K562 (cell line): ENCODE measurements around the gene CNTNAP4.

Experiments used
- CHCHD3 ChIP-seq: fragments of 250-450 bp; sonication (Bioruptor Pico); IDR thresholded peaks from 2 replicates; pipeline ENCODE4 v2.1.2; 2022; ENCODE audit warnings: mild to moderate bottlenecking
- GTF2A2 ChIP-seq: IDR thresholded peaks from 2 replicates; pipeline ENCODE4 v1.6.1; 2016; ENCODE audit warnings: mild to moderate bottlenecking, missing genetic modification characterization, missing compliant biosample characterization
- KLF16 ChIP-seq: IDR thresholded peaks from 2 replicates; pipeline ENCODE4 v1.6.1; 2016; ENCODE audit warnings: antibody characterized with exemption
- MAFK ChIP-seq: IDR thresholded peaks from 2 replicates; pipeline ENCODE4 v1.6.1; 2011; ENCODE audit warnings: low read length, improper control_type of control experiment
- POLR2A ChIP-seq: fragments of 450-650 bp; conservative IDR thresholded peaks from 2 replicates; pipeline ENCODE4 v1.6.1; 2016
- POLR3G ChIP-seq: IDR thresholded peaks from 2 replicates; pipeline ENCODE4 v1.6.1; 2011; ENCODE audit not compliant: insufficient read length, insufficient replicate concordance; ENCODE audit errors: extremely low read depth
- SMC3 ChIP-seq: conservative IDR thresholded peaks from 2 replicates; pipeline ENCODE4 v1.6.1; 2011; ENCODE audit warnings: low read depth, low read length, improper control_type of control experiment; ENCODE audit not compliant: insufficient read depth
- ZNF239 ChIP-seq: fragments of 250-450 bp; sonication (Bioruptor Pico); IDR thresholded peaks from 2 replicates; pipeline ENCODE4 v1.4.0; 2020; ENCODE audit warnings: mild to moderate bottlenecking
- ZNF354B ChIP-seq: fragments of 250-450 bp; sonication (Bioruptor Pico); IDR thresholded peaks from 2 replicates; pipeline ENCODE4 v1.4.0; 2020
- TF ChIP-seq, protein P1 (sequence below): fragments of 450-650 bp; IDR thresholded peaks from 2 replicates; pipeline ENCODE4 v1.6.1; 2018; ENCODE audit warnings: mild to moderate bottlenecking, low read depth; ENCODE audit not compliant: partially characterized antibody
- TF ChIP-seq, protein P2 (sequence below): fragments of 200-600 bp; sonication (generic); IDR thresholded peaks from one replicate; pipeline ENCODE4 v1.6.1; 2012; ENCODE audit warnings: mild to moderate bottlenecking, low read depth, low read length, inconsistent platforms
- TF ChIP-seq, protein P3 (sequence below): fragments of 450-650 bp; formaldehyde crosslinking; IDR thresholded peaks from 2 replicates; pipeline ENCODE4 v1.4.0; 2022; ENCODE audit warnings: mild to moderate bottlenecking, moderate library complexity
- TF ChIP-seq, protein P4 (sequence below): fragments of 450-650 bp; formaldehyde crosslinking; IDR thresholded peaks from 2 replicates; pipeline ENCODE4 v1.4.0; 2020; ENCODE audit warnings: mild to moderate bottlenecking, moderate library complexity
- TF ChIP-seq, protein P5 (sequence below): IDR thresholded peaks from 2 replicates; pipeline ENCODE4 v1.6.1; 2011; ENCODE audit not compliant: insufficient read length; ENCODE audit errors: extremely low read depth

DNA sequence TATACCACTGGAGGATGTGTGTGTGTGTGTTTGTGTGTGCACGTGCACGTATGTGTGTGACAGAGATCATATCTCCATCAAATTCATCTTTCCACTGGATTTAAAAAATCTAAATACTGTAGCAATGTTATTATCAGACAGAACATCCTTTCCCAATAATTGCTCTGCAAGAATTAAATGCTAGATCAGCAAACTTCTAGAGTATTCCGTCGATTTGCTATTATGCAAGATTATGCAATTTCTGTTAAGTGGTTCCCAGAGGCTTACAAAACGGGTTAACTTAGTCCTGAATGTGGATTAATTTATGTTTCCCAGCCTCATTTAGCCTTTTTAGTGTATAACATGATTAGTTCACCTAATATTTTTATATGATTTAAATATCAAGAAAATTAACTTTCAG is 44.5 kb upstream of the CNTNAP4 start:
- TF ChIP-seq, protein P1, sequence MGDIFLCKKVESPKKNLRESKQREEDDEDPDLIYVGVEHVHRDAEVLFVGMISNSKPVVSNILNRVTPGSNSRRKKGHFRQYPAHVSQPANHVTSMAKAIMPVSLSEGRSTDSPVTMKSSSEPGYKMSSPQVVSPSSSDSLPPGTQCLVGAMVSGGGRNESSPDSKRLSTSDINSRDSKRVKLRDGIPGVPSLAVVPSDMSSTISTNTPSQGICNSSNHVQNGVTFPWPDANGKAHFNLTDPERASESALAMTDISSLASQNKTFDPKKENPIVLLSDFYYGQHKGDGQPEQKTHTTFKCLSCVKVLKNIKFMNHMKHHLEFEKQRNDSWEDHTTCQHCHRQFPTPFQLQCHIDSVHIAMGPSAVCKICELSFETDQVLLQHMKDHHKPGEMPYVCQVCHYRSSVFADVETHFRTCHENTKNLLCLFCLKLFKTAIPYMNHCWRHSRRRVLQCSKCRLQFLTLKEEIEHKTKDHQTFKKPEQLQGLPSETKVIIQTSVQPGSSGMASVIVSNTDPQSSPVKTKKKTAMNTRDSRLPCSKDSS, result no peak
- TF ChIP-seq, protein P2, sequence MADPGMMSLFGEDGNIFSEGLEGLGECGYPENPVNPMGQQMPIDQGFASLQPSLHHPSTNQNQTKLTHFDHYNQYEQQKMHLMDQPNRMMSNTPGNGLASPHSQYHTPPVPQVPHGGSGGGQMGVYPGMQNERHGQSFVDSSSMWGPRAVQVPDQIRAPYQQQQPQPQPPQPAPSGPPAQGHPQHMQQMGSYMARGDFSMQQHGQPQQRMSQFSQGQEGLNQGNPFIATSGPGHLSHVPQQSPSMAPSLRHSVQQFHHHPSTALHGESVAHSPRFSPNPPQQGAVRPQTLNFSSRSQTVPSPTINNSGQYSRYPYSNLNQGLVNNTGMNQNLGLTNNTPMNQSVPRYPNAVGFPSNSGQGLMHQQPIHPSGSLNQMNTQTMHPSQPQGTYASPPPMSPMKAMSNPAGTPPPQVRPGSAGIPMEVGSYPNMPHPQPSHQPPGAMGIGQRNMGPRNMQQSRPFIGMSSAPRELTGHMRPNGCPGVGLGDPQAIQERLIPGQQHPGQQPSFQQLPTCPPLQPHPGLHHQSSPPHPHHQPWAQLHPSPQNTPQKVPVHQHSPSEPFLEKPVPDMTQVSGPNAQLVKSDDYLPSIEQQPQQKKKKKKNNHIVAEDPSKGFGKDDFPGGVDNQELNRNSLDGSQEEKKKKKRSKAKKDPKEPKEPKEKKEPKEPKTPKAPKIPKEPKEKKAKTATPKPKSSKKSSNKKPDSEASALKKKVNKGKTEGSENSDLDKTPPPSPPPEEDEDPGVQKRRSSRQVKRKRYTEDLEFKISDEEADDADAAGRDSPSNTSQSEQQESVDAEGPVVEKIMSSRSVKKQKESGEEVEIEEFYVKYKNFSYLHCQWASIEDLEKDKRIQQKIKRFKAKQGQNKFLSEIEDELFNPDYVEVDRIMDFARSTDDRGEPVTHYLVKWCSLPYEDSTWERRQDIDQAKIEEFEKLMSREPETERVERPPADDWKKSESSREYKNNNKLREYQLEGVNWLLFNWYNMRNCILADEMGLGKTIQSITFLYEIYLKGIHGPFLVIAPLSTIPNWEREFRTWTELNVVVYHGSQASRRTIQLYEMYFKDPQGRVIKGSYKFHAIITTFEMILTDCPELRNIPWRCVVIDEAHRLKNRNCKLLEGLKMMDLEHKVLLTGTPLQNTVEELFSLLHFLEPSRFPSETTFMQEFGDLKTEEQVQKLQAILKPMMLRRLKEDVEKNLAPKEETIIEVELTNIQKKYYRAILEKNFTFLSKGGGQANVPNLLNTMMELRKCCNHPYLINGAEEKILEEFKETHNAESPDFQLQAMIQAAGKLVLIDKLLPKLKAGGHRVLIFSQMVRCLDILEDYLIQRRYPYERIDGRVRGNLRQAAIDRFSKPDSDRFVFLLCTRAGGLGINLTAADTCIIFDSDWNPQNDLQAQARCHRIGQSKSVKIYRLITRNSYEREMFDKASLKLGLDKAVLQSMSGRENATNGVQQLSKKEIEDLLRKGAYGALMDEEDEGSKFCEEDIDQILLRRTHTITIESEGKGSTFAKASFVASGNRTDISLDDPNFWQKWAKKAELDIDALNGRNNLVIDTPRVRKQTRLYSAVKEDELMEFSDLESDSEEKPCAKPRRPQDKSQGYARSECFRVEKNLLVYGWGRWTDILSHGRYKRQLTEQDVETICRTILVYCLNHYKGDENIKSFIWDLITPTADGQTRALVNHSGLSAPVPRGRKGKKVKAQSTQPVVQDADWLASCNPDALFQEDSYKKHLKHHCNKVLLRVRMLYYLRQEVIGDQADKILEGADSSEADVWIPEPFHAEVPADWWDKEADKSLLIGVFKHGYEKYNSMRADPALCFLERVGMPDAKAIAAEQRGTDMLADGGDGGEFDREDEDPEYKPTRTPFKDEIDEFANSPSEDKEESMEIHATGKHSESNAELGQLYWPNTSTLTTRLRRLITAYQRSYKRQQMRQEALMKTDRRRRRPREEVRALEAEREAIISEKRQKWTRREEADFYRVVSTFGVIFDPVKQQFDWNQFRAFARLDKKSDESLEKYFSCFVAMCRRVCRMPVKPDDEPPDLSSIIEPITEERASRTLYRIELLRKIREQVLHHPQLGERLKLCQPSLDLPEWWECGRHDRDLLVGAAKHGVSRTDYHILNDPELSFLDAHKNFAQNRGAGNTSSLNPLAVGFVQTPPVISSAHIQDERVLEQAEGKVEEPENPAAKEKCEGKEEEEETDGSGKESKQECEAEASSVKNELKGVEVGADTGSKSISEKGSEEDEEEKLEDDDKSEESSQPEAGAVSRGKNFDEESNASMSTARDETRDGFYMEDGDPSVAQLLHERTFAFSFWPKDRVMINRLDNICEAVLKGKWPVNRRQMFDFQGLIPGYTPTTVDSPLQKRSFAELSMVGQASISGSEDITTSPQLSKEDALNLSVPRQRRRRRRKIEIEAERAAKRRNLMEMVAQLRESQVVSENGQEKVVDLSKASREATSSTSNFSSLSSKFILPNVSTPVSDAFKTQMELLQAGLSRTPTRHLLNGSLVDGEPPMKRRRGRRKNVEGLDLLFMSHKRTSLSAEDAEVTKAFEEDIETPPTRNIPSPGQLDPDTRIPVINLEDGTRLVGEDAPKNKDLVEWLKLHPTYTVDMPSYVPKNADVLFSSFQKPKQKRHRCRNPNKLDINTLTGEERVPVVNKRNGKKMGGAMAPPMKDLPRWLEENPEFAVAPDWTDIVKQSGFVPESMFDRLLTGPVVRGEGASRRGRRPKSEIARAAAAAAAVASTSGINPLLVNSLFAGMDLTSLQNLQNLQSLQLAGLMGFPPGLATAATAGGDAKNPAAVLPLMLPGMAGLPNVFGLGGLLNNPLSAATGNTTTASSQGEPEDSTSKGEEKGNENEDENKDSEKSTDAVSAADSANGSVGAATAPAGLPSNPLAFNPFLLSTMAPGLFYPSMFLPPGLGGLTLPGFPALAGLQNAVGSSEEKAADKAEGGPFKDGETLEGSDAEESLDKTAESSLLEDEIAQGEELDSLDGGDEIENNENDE, result no peak
- TF ChIP-seq GTF2A2 (tag) (no peak), SMC3 (no peak), MAFK (no peak), CHCHD3 (CRISPR knock-in tag) (no peak), ZNF354B (CRISPR knock-in tag) (no peak), ZNF239 (CRISPR knock-in tag) (no peak), POLR3G (no peak), KLF16 (no peak), POLR2A (no peak)
- TF ChIP-seq, protein P3, sequence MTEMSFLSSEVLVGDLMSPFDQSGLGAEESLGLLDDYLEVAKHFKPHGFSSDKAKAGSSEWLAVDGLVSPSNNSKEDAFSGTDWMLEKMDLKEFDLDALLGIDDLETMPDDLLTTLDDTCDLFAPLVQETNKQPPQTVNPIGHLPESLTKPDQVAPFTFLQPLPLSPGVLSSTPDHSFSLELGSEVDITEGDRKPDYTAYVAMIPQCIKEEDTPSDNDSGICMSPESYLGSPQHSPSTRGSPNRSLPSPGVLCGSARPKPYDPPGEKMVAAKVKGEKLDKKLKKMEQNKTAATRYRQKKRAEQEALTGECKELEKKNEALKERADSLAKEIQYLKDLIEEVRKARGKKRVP (CRISPR knock-in tag), result no peak
- TF ChIP-seq, protein P4, sequence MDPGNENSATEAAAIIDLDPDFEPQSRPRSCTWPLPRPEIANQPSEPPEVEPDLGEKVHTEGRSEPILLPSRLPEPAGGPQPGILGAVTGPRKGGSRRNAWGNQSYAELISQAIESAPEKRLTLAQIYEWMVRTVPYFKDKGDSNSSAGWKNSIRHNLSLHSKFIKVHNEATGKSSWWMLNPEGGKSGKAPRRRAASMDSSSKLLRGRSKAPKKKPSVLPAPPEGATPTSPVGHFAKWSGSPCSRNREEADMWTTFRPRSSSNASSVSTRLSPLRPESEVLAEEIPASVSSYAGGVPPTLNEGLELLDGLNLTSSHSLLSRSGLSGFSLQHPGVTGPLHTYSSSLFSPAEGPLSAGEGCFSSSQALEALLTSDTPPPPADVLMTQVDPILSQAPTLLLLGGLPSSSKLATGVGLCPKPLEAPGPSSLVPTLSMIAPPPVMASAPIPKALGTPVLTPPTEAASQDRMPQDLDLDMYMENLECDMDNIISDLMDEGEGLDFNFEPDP (CRISPR knock-in tag), result no peak
- TF ChIP-seq, protein P5, sequence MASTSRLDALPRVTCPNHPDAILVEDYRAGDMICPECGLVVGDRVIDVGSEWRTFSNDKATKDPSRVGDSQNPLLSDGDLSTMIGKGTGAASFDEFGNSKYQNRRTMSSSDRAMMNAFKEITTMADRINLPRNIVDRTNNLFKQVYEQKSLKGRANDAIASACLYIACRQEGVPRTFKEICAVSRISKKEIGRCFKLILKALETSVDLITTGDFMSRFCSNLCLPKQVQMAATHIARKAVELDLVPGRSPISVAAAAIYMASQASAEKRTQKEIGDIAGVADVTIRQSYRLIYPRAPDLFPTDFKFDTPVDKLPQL, result no peak
